ENCODE measurements around the gene RNF175. TPM values are rescaled to one million over a fixed set of nuclear protein-coding genes. Genes with fewer than 3 reads are reported as not detected.

The RNF175 gene
- total RNA-seq, 1 experiment from 2014 or later = not detected

- Histone ChIP-seq H4K20me1 (ENCODE audit: insufficient read depth) (no peaks in the 10 kb centered on the region), H3K9me2 (ENCODE audit: insufficient read depth) (no peaks in the 10 kb centered on the region), H3F3A (ENCODE audit: insufficient read depth, low read depth) (no peaks in the 10 kb centered on the region), H3K27ac (no peak overlapping the region), H2AFZ (no peak overlapping the region), H3K4me2 (no peak overlapping the region), H3K4me1 (replicated peaks; ENCODE audit: insufficient read depth) (no peaks in the 10 kb centered on the region), H3K9me3 (ENCODE audit: insufficient read depth, low read depth) (no peaks in the 10 kb centered on the region), H3K4me3 (no peak overlapping the region), H3K36me3 (ENCODE audit: low read depth) (no peaks in the 10 kb centered on the region), H3K27me3 (ENCODE audit: insufficient read depth, low read depth) (no peaks in the 10 kb centered on the region), H3K79me2 (ENCODE audit: low read depth) (no peaks in the 10 kb centered on the region)
- no TSS peak for BruUV-seq (replicated peaks)
- intact Hi-C loops (cut with micrococcal nuclease; ENCODE audit: unreplicated experiment) = no loop called here
- ChIA-PET CTCF (no interaction called here), POLR2A (ENCODE audit: unreplicated experiment) (no interaction called here)
- DNase-seq = no peak
- no peak for TF ChIP-seq CTCF (conservative IDR thresholded peaks at IDR 0.05)
- TF ChIP-seq EZH2 (IDR thresholded peaks at IDR 0.05; ENCODE audit: low read depth) = no peak
Measured at GRCh38 chr4:153757407-153757806, 2.4 kb downstream of the RNF175 start.

DNA sequence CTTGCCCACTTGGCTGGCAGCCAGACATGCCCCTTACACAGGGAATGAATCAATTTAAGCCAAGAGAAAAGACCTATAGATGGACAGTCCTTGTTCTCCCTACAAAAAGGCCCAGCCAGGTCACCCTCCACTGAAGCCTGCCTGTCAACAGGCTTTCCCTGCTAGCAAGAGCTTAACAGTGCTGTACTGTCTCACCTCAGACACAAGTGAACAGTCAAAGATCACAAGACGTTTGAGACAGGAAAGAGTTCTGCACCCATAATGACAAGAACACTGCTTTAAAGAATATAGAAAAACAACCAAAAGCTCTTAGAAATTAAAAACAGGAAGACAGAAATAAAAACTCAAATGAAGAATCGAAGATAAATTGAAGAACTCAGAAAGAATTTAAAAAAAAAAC lies 4.6 kb downstream of the RNF175 start:
- Histone ChIP-seq H3K4me2 (no peak overlapping the region), H3K79me2 (ENCODE audit: low read depth) (no peaks in the 10 kb centered on the region), H3K36me3 (ENCODE audit: low read depth) (no peaks in the 10 kb centered on the region), H3K9me3 (ENCODE audit: insufficient read depth, low read depth) (no peaks in the 10 kb centered on the region), H4K20me1 (ENCODE audit: insufficient read depth) (no peaks in the 10 kb centered on the region), H3K27me3 (ENCODE audit: insufficient read depth, low read depth) (no peaks in the 10 kb centered on the region), H3K9me2 (ENCODE audit: insufficient read depth) (no peaks in the 10 kb centered on the region), H2AFZ (no peak overlapping the region), H3K4me1 (replicated peaks; ENCODE audit: insufficient read depth) (no peaks in the 10 kb centered on the region), H3F3A (ENCODE audit: insufficient read depth, low read depth) (no peaks in the 10 kb centered on the region), H3K27ac (no peak overlapping the region), H3K4me3 (no peak overlapping the region)
- ChIA-PET CTCF (no interaction called here), POLR2A (ENCODE audit: unreplicated experiment) (no interaction called here)
- intact Hi-C loops (cut with micrococcal nuclease; ENCODE audit: unreplicated experiment) = no loop called here
- TF ChIP-seq CTCF (conservative IDR thresholded peaks at IDR 0.05) (no peak), EZH2 (IDR thresholded peaks at IDR 0.05; ENCODE audit: low read depth) (no peak)
- BruUV-seq (replicated peaks) = no TSS peak
- no peak for DNase-seq

DNA sequence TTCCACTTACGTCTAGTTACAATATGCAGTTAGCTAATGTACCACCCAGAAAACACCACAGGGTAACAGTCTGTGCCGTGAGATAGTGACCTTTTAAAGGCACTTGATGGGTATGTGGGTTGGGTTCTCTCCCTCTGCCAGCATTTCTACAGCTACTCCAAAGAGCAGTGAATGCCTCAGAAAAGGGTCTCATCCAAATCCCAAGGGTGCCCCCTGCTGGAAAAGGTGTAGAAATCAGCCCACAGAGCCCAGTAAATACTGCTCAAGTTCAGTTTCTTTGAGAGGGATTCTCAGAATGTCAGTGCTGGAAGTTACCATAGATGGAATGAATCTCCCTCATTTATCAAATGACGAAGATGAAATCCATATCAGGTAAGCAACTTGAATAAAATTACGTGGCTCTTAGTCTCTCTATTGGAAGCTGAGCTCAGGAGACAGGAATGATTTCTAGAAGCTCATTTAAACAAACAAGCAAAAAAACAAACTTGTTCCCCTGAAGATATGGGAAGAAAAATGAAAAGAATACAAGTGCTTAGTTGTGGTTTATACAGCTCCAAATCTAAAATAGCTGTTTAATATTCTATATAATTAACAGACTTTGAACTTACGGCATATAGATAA lies 9.5 kb downstream of the RNF175 start:
- H4K20me1 ChIP-seq (ENCODE audit: insufficient read depth) = no peaks in the 10 kb centered on the region
- BruUV-seq (replicated peaks) = no TSS peak
- no peaks in the 10 kb centered on the region for H3K27me3 ChIP-seq (ENCODE audit: insufficient read depth, low read depth)
- no peak overlapping the region for H3K4me2 ChIP-seq
- H2AFZ ChIP-seq = no peak overlapping the region
- H3K9me3 ChIP-seq (ENCODE audit: insufficient read depth, low read depth) = no peaks in the 10 kb centered on the region
- H3K36me3 ChIP-seq (ENCODE audit: low read depth) = no peaks in the 10 kb centered on the region
- ChIA-PET POLR2A (ENCODE audit: unreplicated experiment) (no interaction called here), CTCF (no interaction called here)
- no peak overlapping the region for H3K27ac ChIP-seq
- no peak overlapping the region for H3K4me3 ChIP-seq
- H3F3A ChIP-seq (ENCODE audit: insufficient read depth, low read depth) = no peaks in the 10 kb centered on the region
- H3K4me1 ChIP-seq (replicated peaks; ENCODE audit: insufficient read depth) = no peaks in the 10 kb centered on the region
- intact Hi-C loops (cut with micrococcal nuclease; ENCODE audit: unreplicated experiment) = loop anchor here (1.0 to 5.0 kb wide), 3 partner anchors 116 to 405 kb away; no protein-coding TSS in a partner anchor
- H3K9me2 ChIP-seq (ENCODE audit: insufficient read depth) = no peaks in the 10 kb centered on the region
- peak; percentile 49 to 53 for DNase-seq
- H3K79me2 ChIP-seq (ENCODE audit: low read depth) = no peaks in the 10 kb centered on the region
- TF ChIP-seq CTCF (conservative IDR thresholded peaks at IDR 0.05) (peak; percentile 78), EZH2 (IDR thresholded peaks at IDR 0.05; ENCODE audit: low read depth) (no peak)
